Measurements from ENCODE around the gene SYT14.

DNA sequence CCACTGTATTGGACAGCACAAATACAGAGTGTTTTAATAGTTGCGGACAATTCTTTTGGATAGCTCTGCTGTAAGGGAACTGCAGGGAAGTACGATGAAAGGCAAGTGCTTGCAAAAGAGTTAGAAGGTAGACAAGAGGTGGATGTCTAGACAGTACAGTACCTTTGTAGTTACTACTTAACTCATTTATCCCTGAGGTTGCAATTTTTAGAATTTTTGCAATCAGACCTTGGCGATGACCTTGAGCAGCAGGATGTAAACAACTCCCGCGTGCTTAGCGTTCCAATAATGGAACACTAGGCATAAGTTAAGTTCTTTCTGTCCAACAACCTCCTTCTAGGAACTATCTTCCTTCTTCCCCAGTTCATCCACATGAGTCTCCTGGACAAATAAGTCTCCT, 1.9 kb upstream of the SYT14 start:
- TF ChIP-seq, protein P1, sequence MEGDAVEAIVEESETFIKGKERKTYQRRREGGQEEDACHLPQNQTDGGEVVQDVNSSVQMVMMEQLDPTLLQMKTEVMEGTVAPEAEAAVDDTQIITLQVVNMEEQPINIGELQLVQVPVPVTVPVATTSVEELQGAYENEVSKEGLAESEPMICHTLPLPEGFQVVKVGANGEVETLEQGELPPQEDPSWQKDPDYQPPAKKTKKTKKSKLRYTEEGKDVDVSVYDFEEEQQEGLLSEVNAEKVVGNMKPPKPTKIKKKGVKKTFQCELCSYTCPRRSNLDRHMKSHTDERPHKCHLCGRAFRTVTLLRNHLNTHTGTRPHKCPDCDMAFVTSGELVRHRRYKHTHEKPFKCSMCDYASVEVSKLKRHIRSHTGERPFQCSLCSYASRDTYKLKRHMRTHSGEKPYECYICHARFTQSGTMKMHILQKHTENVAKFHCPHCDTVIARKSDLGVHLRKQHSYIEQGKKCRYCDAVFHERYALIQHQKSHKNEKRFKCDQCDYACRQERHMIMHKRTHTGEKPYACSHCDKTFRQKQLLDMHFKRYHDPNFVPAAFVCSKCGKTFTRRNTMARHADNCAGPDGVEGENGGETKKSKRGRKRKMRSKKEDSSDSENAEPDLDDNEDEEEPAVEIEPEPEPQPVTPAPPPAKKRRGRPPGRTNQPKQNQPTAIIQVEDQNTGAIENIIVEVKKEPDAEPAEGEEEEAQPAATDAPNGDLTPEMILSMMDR (IDR thresholded peaks at IDR 0.05), result no peak
- TF ChIP-seq POLR2A (IDR thresholded peaks at IDR 0.05), result no peak
- no peak for TF ChIP-seq EP300 (IDR thresholded peaks at IDR 0.05)

Measured in tibial nerve (tissue), 4 donors.